Memory B cell (primary cell): ENCODE measurements around the gene HSD17B1.
A peak's percentile ranks its signal among the peaks of the same experiment; 100 is the strongest.
"Not testable (repeated sequence)": the region's sequence is repeated elsewhere in the genome, so short reads cannot be mapped to it uniquely, and the experiment has no call there.

Experiments used
- ATAC-seq: fragments of 150-1000 bp; cut with Tn5 transposase; 2 replicates; pipeline ENCODE4 v1.10.0; 2021; ENCODE audit warnings: low read depth, mild to moderate bottlenecking, moderate library complexity
- DNase-seq, 2 donors: peaks; one replicate each; pipeline ENCODE4 v3.0.0; 2022; ENCODE audit warnings: low spot score in 2 of 2
- H3K27ac Mint-ChIP-seq: one replicate; pipeline ENCODE4 v1.8.0; 2022; ENCODE audit warnings: mild to moderate bottlenecking, moderate library complexity, mixed read lengths
- H3K27me3 Mint-ChIP-seq: one replicate; pipeline ENCODE4 v1.8.0; 2022; ENCODE audit warnings: mixed read lengths
- H3K36me3 Mint-ChIP-seq: one replicate; pipeline ENCODE4 v1.8.0; 2022; ENCODE audit warnings: mild to moderate bottlenecking, mixed read lengths
- H3K4me1 Mint-ChIP-seq: one replicate; pipeline ENCODE4 v1.8.0; 2022; ENCODE audit warnings: mixed read lengths
- H3K4me3 Mint-ChIP-seq: one replicate; pipeline ENCODE4 v1.8.0; 2022; ENCODE audit warnings: mild to moderate bottlenecking, moderate library complexity, mixed read lengths
- H3K9me3 Mint-ChIP-seq: one replicate; pipeline ENCODE4 v1.8.0; 2022; ENCODE audit warnings: mixed read lengths

The HSD17B1 gene, protein sequence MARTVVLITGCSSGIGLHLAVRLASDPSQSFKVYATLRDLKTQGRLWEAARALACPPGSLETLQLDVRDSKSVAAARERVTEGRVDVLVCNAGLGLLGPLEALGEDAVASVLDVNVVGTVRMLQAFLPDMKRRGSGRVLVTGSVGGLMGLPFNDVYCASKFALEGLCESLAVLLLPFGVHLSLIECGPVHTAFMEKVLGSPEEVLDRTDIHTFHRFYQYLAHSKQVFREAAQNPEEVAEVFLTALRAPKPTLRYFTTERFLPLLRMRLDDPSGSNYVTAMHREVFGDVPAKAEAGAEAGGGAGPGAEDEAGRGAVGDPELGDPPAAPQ

GRCh38 chr17:42552736-42553135, at the start of gene HSD17B1:
HSD17B1 (plus strand) TSS chr17:42552923; CDS start chr17:42552934, 11 bp downstream.
- H3K36me3 Mint-ChIP-seq, result not testable (repeated sequence)

GRCh38 chr17:42502926-42503325, 49.8 kb upstream of the HSD17B1 start:
- DNase-seq, result no peak

More at GRCh38 chr17:42552736-42553135, at the start of gene HSD17B1:
- peak within 1 kb of the TSS; percentile 98 for H3K4me3 Mint-ChIP-seq
- ATAC-seq, H3K9me3 Mint-ChIP-seq, H3K27me3 Mint-ChIP-seq, DNase-seq: not testable (repeated sequence)
- H3K4me1 Mint-ChIP-seq, result peaks cover 34% of the 10 kb centered on the region
- peak within 1 kb of the TSS; percentile 97 for H3K27ac Mint-ChIP-seq

DNA sequence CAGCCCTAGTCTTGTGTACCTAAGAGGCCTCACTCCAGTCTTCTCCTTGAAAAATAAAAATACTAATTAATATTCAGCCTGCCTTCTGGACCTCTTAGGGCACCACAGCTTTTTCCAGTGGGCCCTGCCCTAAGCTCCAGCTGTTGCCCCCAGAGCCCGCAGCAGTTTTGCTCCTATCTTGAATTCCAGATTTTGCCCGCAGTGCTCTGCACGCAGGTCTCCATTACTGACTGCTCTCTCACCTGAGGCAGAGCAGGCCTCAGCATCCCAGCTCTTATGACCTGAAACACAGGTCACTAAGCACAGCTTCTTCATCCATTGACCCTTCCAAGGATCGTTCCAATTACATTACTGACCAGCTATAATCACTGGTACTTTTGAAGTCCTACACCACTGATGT, 45.1 kb upstream of the HSD17B1 start:
- Mint-ChIP-seq H3K4me1 (peaks cover 2% of the 10 kb centered on the region), H3K27me3 (no peaks in the 10 kb centered on the region), H3K4me3 (no peak overlapping the region), H3K36me3 (peaks cover 31% of the 10 kb centered on the region), H3K27ac (no peak overlapping the region), H3K9me3 (no peaks in the 10 kb centered on the region)
- no peak for DNase-seq
- ATAC-seq, result no peak

More at GRCh38 chr17:42502926-42503325, 49.8 kb upstream of the HSD17B1 start:
- H3K27me3 Mint-ChIP-seq, result no peaks in the 10 kb centered on the region
- H3K36me3 Mint-ChIP-seq, result peaks cover 22% of the 10 kb centered on the region
- no peak overlapping the region for H3K4me3 Mint-ChIP-seq
- no peak for ATAC-seq
- H3K4me1 Mint-ChIP-seq, result no peaks in the 10 kb centered on the region
- no peak overlapping the region for H3K27ac Mint-ChIP-seq
- H3K9me3 Mint-ChIP-seq, result no peaks in the 10 kb centered on the region

DNA sequence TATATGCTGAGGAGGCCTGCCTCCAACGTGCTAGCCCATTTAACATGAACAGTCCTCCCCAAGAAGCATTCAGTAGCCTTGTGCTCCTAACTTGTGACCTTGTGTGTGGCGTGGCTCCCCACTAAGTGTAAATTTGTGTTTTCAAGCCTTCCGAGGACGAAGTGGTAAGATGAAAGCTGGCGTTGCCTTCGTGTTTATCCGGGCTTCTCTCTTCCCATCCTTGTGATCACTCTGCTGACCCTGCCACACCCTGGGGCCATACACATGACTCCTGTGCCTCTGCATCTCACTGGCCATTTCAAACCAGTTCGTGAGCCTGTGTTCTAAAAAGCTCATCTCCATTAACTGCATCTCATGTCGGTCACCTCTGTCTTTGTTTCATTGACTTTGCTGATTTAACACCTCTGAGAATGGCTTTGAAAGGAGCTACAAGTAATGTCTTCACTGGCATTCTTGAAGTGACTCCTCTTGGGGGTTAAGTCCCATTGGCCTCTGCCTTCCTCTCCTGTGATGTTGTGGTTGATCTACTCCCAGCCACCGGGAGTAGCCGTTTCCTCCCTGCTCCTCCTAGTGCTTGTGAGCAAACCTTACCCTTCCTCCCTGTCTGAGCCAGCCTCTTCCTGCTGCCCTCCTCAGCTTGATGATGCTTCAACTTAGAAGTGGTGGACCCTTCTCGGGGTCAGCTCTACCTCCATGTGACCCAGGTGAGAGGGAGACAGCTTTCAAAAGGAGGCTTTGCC, 44.1 kb upstream of the HSD17B1 start:
- Mint-ChIP-seq H3K27ac (no peak overlapping the region), H3K4me3 (no peak overlapping the region), H3K4me1 (peaks cover 2% of the 10 kb centered on the region), H3K27me3 (no peaks in the 10 kb centered on the region), H3K9me3 (no peaks in the 10 kb centered on the region), H3K36me3 (peaks cover 27% of the 10 kb centered on the region)
- ATAC-seq (no peak), DNase-seq (no peak)

GRCh38 chr17:42509409-42509808, 43.3 kb upstream of the HSD17B1 start:
- H3K36me3 Mint-ChIP-seq, result peaks cover 27% of the 10 kb centered on the region
- no peak overlapping the region for H3K27ac Mint-ChIP-seq
- no peaks in the 10 kb centered on the region for H3K27me3 Mint-ChIP-seq
- H3K4me1 Mint-ChIP-seq, result peaks cover 2% of the 10 kb centered on the region
- ATAC-seq, result no peak
- no peak overlapping the region for H3K4me3 Mint-ChIP-seq
- no peaks in the 10 kb centered on the region for H3K9me3 Mint-ChIP-seq
- no peak for DNase-seq

DNA sequence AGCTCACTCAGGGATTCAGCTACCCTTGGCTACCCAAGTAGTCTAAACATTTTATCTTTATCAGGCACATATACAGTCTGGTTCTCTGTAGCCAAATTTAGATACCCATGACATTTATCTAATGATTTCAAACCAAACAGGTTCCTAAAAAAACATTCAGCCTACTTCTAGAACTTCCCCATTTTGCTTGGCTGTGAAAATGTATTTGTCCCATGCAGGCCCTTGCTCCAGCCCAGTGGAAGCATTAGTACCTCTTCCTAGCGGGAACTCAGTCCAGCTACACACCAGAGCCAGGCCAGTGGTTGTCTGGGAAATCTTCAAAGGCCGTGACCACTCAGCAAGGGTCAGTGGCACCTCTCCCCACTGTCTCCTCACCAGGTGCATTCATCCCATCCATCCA, 42.9 kb upstream of the HSD17B1 start:
- no peak for DNase-seq
- no peak for ATAC-seq
- Mint-ChIP-seq H3K4me1 (peaks cover 2% of the 10 kb centered on the region), H3K36me3 (peaks cover 27% of the 10 kb centered on the region), H3K9me3 (no peaks in the 10 kb centered on the region), H3K27ac (no peak overlapping the region), H3K27me3 (no peaks in the 10 kb centered on the region), H3K4me3 (no peak overlapping the region)

- H3K36me3 Mint-ChIP-seq, result peaks cover 25% of the 10 kb centered on the region
- H3K4me3 Mint-ChIP-seq, result no peak overlapping the region
- no peaks in the 10 kb centered on the region for H3K9me3 Mint-ChIP-seq
- DNase-seq (no peak), ATAC-seq (no peak)
- H3K4me1 Mint-ChIP-seq, result peaks cover 2% of the 10 kb centered on the region
- H3K27ac Mint-ChIP-seq, result no peak overlapping the region
- no peaks in the 10 kb centered on the region for H3K27me3 Mint-ChIP-seq
These were observed 40.5 kb upstream of the HSD17B1 start for GRCh38 chr17:42512246-42512645.

GRCh38 chr17:42512733-42513251, 39.9 kb upstream of the HSD17B1 start:
- Mint-ChIP-seq H3K27me3 (no peaks in the 10 kb centered on the region), H3K4me3 (no peak overlapping the region), H3K27ac (no peak overlapping the region), H3K4me1 (peaks cover 4% of the 10 kb centered on the region), H3K9me3 (no peaks in the 10 kb centered on the region), H3K36me3 (peaks cover 24% of the 10 kb centered on the region)
- DNase-seq (no peak), ATAC-seq (no peak)

DNA sequence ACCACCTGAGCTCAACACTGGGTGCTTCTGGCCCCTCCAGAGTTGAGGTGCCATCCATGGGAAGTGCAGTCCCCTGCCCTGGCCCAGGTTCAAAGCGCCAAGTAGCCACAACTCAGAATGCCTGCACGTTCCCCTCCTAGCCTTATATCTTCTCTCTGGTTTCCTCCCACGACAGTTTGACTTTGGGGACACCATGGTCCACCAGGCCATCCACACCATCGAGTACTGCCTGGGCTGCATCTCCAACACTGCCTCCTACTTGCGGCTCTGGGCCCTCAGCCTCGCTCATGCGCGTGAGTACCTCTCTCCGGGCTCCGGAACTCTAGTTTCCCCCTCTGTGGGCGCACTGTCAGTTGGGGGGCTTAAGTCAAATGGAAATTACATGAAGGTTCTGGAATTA, 39.0 kb upstream of the HSD17B1 start:
- no peaks in the 10 kb centered on the region for H3K9me3 Mint-ChIP-seq
- no peak overlapping the region for H3K4me3 Mint-ChIP-seq
- peaks cover 16% of the 10 kb centered on the region for H3K36me3 Mint-ChIP-seq
- ATAC-seq, result no peak
- no peak for DNase-seq
- H3K27me3 Mint-ChIP-seq, result no peaks in the 10 kb centered on the region
- H3K4me1 Mint-ChIP-seq, result peaks cover 4% of the 10 kb centered on the region
- no peak overlapping the region for H3K27ac Mint-ChIP-seq

GRCh38 chr17:42514279-42514678, 38.4 kb upstream of the HSD17B1 start:
- DNase-seq, result no peak
- ATAC-seq, result no peak
- H3K27ac Mint-ChIP-seq, result peak overlapping the region; percentile 48
- H3K4me3 Mint-ChIP-seq, result no peak overlapping the region
- peaks cover 4% of the 10 kb centered on the region for H3K4me1 Mint-ChIP-seq
- no peaks in the 10 kb centered on the region for H3K9me3 Mint-ChIP-seq
- H3K27me3 Mint-ChIP-seq, result no peaks in the 10 kb centered on the region
- H3K36me3 Mint-ChIP-seq, result peaks cover 10% of the 10 kb centered on the region

DNA sequence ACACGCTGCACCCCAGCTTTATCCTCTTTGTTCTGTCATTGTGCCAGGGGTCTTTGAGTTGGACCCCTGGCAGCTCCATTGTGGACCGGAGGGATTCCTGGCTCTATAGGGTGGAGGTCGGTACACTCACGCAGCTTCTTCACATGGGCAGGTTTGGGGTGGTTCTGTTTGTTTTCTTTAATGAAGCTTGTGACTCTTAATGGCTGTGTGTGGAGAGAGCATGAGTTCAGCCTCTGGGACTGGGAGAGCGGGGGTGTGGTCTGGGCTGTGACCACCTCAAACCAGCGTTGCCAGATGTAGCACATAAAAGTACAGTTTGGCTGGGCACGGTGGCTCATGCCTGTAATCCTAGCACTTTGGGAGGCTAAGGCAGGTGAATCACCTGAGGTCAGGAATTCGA, 37.9 kb upstream of the HSD17B1 start:
- Mint-ChIP-seq H3K9me3 (no peaks in the 10 kb centered on the region), H3K36me3 (peaks cover 10% of the 10 kb centered on the region), H3K27ac (peak overlapping the region; percentile 48), H3K4me1 (peaks cover 4% of the 10 kb centered on the region), H3K4me3 (no peak overlapping the region), H3K27me3 (no peaks in the 10 kb centered on the region)
- no peak for ATAC-seq
- DNase-seq, result no peak

GRCh38 chr17:42517516-42517915, 35.2 kb upstream of the HSD17B1 start:
- peaks cover 2% of the 10 kb centered on the region for H3K4me1 Mint-ChIP-seq
- H3K27me3 Mint-ChIP-seq, result no peaks in the 10 kb centered on the region
- H3K36me3 Mint-ChIP-seq, result peaks cover 16% of the 10 kb centered on the region
- no peaks in the 10 kb centered on the region for H3K9me3 Mint-ChIP-seq
- H3K27ac Mint-ChIP-seq, result no peak overlapping the region
- H3K4me3 Mint-ChIP-seq, result no peak overlapping the region
- DNase-seq, result peak; percentile 84 to 92
- ATAC-seq, result peak; percentile 97

DNA sequence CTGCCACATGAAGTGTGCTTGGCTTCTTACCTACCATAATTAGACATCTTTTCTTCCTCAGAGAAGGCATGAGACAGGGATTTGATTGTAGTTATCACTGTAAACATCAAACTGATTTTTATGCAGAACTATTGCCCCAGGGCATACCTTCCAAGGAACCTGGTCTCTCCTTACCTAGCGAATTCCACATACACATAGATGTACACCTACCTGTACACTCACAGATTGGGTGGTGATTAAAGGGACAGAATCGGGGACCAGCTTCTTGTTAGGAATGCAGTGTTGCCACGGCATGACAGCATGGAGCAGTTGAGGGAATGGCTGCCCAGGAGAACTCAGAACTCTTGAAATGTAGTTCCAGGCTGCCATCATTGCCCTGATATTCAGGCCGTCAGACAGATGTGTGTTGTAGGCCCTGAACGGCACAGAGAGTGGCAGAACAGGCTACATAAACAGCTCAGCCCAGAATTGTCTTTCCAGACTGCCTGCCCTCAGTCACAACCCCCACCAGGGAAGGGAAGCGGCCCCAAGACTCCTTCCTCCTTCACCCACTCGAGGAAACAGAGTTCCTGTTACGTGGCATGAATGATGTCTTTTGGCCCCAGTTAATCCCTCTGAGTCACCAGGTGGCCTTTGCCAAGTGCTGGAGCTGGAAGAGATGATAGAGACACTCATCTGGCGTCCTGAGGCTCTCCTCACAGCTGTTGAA, 34.5 kb upstream of the HSD17B1 start:
- H3K9me3 Mint-ChIP-seq, result no peaks in the 10 kb centered on the region
- H3K4me1 Mint-ChIP-seq, result peaks cover 2% of the 10 kb centered on the region
- no peak overlapping the region for H3K27ac Mint-ChIP-seq
- DNase-seq, result no peak
- no peak for ATAC-seq
- no peaks in the 10 kb centered on the region for H3K27me3 Mint-ChIP-seq
- H3K36me3 Mint-ChIP-seq, result peaks cover 19% of the 10 kb centered on the region
- H3K4me3 Mint-ChIP-seq, result no peak overlapping the region
